Stomach (tissue), 9 donors: Measurements from ENCODE around the gene RPS6KA4. TPM values are rescaled to one million over a fixed set of nuclear protein-coding genes. Genes with fewer than 3 reads are reported as not detected.

Source experiments
- DNase-seq, 2 donors: peaks; one replicate each; pipeline versions ENCODE4 v3.0.0 to v3.0.0-alpha.2; 2013 to 2019
- H3K27ac ChIP-seq, 5 donors: fragments of 200-600 bp in 4 of 5; sonication (generic) in 4 of 5; one replicate each; pipeline ENCODE4 v1.5.1; 2013 to 2019; ENCODE audit warnings: mild to moderate bottlenecking in 1 of 5, moderate library complexity in 1 of 5
- H3K27me3 ChIP-seq, 3 donors: fragments of 200-600 bp; sonication (generic); one replicate each; pipeline ENCODE4 v1.5.1; 2017 to 2019; ENCODE audit warnings: mixed run types in 1 of 3
- H3K36me3 ChIP-seq, 4 donors: fragments of 200-600 bp; sonication (generic); 1 replicate in 3 of 4; 2 replicates in 1 of 4; pipeline ENCODE4 v1.5.1; 2016 to 2019
- H3K4me1 ChIP-seq, 4 donors: fragments of 200-600 bp; sonication (generic); one replicate each; pipeline ENCODE4 v1.5.1; 2016 to 2019
- H3K4me3 ChIP-seq, 4 donors: fragments of 200-600 bp; sonication (generic) in 3 of 4; one replicate each; pipeline ENCODE4 v1.5.1; 2016 to 2019; ENCODE audit warnings: mild to moderate bottlenecking in 1 of 4
- H3K9me3 ChIP-seq, 4 donors: fragments of 200-600 bp; sonication (generic); one replicate each; pipeline ENCODE4 v1.5.1; 2016 to 2019
- EP300 ChIP-seq: sonication (generic); formaldehyde crosslinking; IDR thresholded peaks from one replicate; pipeline ENCODE4 v1.6.1; 2017; ENCODE audit warnings: antibody characterized with exemption
- POLR2A ChIP-seq, 4 donors: fragments of 450-650 bp; IDR thresholded peaks; one replicate each; pipeline ENCODE4 v1.6.1; 2016; ENCODE audit warnings: antibody characterized with exemption in 4 of 4, control low read depth in 2 of 4, mild to moderate bottlenecking in 1 of 4, moderate library complexity in 1 of 4
- POLR2AphosphoS5 ChIP-seq, 3 donors: sonication (generic); formaldehyde crosslinking; IDR thresholded peaks; one replicate each; pipeline ENCODE4 v1.6.1; 2016; ENCODE audit warnings: antibody characterized with exemption in 3 of 3
- WGBS, 5 donors: extraction: QIAGEN DNeasy Blood & Tissue Kit in 3 of 5; methylation state at CpG; one replicate each; pipeline versions ENCODE4 v1.1.5 to v1.1.7; 2013 to 2018; 5-methylcytosine and 5-hydroxymethylcytosine counted together
- intact Hi-C: fragments of 100-400 bp; cut with DNase I; formaldehyde crosslinking; loops from one replicate; pipeline ENCODE4 v1.15.1; 2023; ENCODE audit warnings: low total_unique reads
- polyA plus RNA-seq, 3 donors: library from polyadenylated mRNA; stranded (reverse); fragments of 200-250 nt; gene quantifications; one replicate each; pipeline ENCODE4 v1.2.3, GENCODE V29; 2013
- total RNA-seq, 5 donors: library from RNA; depleted of rRNA; stranded (reverse); fragments of >200 nt; gene quantifications; one replicate each; pipeline versions ENCODE4 v1.1.0 to v1.2.3, GENCODE V29; 2014 to 2016
- TF ChIP-seq, protein P1 (sequence below), 7 experiments: fragments of 450-650 bp in 4 of 7; fragments of 200-600 bp in 3 of 7; sonication (generic) in 3 of 7; IDR thresholded peaks; one replicate each; pipeline ENCODE4 v1.5.1; 2016 to 2019; ENCODE audit warnings: antibody characterized with exemption in 7 of 7, control low read depth in 2 of 7, mild to moderate bottlenecking in 1 of 7
- donor health status: healthy with polysubstance abuse.
- donor health status: Bipolar disorder and iron deficiency.
- donor health status: healthy.

RPS6KA4 gene
- total and polyA plus RNA-seq, 8 donors, result 15.4 to 103 (median 29.6) TPM

DNA sequence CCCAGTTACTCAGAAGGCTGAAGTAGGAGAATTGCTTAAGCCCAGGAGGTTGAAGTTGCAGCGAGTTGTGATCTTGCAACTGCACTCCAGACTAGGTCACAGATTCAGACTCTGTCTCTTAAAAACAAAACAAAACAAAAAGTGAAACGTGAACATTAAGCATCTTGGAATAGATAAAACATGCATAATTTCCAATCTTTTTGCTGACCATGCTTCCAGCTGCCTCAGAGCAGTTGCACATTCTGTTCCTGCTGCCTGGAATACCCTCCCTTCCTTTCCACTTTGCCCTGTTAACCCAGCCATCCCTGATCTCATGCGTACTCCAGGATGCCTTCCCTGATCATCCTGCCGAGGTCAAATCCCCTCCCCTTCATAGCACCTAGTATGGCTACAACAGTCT, 19.7 kb upstream of the RPS6KA4 start:
- TF ChIP-seq POLR2AphosphoS5 (IDR thresholded peaks at IDR 0.05) (no peak), POLR2A (IDR thresholded peaks at IDR 0.05) (no peak), EP300 (no peak)
- TF ChIP-seq, protein P1, sequence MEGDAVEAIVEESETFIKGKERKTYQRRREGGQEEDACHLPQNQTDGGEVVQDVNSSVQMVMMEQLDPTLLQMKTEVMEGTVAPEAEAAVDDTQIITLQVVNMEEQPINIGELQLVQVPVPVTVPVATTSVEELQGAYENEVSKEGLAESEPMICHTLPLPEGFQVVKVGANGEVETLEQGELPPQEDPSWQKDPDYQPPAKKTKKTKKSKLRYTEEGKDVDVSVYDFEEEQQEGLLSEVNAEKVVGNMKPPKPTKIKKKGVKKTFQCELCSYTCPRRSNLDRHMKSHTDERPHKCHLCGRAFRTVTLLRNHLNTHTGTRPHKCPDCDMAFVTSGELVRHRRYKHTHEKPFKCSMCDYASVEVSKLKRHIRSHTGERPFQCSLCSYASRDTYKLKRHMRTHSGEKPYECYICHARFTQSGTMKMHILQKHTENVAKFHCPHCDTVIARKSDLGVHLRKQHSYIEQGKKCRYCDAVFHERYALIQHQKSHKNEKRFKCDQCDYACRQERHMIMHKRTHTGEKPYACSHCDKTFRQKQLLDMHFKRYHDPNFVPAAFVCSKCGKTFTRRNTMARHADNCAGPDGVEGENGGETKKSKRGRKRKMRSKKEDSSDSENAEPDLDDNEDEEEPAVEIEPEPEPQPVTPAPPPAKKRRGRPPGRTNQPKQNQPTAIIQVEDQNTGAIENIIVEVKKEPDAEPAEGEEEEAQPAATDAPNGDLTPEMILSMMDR (IDR thresholded peaks at IDR 0.05), result no peak
- peak overlapping the region in 3 of 5 donors; percentile 18 to 82 (median 65) for H3K27ac ChIP-seq
- H3K36me3 ChIP-seq, result peaks cover 0 to 6% (median 0%) of the 10 kb centered on the region in 4 donors
- H3K4me1 ChIP-seq, result peaks cover 13 to 55% (median 31%) of the 10 kb centered on the region in 4 donors
- no peak for DNase-seq
- intact Hi-C loops, result no loop called here
- no peaks in the 10 kb centered on the region for H3K9me3 ChIP-seq
- H3K27me3 ChIP-seq, result no peaks in the 10 kb centered on the region
- H3K4me3 ChIP-seq, result peak overlapping the region in 2 of 4 donors; percentile 43 to 47
- 57 to 71% (median 63%) methylated on average over 4 of the region's 4 CpGs for WGBS, 5 donors

DNA sequence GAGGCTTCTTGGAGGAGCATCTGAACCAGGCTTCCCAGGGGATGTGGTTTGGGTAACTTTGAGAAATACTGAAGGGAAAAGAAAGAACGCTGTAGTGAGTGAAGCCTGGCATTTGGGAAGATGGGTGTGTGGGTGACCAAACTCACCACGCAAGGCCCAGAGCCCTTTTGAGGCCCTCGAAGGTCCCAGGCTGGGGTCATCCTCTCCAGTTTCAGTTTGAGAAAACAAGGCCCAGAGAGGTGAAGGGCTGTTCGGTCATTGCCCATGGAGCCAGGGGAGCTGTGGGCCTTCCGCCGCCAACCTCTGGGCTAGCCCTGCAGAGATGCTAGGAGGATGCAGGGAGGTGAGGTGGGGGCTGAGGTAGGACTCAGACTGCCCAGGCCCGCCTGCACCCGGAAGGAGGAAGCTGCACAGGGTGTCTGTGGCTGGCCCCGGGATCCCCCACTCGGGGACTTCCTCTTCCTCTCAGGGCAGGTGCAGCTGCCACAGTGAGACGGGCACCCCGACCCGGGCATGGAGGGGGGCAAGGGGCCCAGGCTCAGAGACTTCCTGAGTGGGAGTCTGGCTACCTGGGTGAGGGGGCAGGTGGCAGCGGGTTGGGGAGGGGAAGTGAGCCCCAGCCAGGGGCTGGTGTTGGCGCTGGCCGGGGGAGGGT, 19.1 kb upstream of the RPS6KA4 start, which contains the start of gene CCDC88B:
Gene CCDC88B, plus strand, starts transcription at position 451 of the 655 bp plus-strand sequence. Its CDS starts 63 bp downstream, at position 514.
- Histone ChIP-seq H3K27ac (peak within 1 kb of the TSS; percentile 18 to 82 (median 47)), H3K4me1 (peaks cover 13 to 49% (median 31%) of the 10 kb centered on the region in 4 donors), H3K4me3 (peak within 1 kb of the TSS; percentile 26 to 47 (median 39)), H3K36me3 (peaks cover 0 to 12% (median 0%) of the 10 kb centered on the region in 4 donors), H3K9me3 (no peaks in the 10 kb centered on the region), H3K27me3 (no peaks in the 10 kb centered on the region)
- intact Hi-C loops, result no loop called here
- TF ChIP-seq EP300 (no peak), POLR2AphosphoS5 (IDR thresholded peaks at IDR 0.05) (no peak), POLR2A (IDR thresholded peaks at IDR 0.05) (no peak)
- TF ChIP-seq, protein P1 (IDR thresholded peaks at IDR 0.05), result no peak
- WGBS, 5 donors, result 63 to 75% (median 69%) methylated on average over 15 to 16 of the region's 16 CpGs
- peak; percentile 66 to 74 for DNase-seq

DNA sequence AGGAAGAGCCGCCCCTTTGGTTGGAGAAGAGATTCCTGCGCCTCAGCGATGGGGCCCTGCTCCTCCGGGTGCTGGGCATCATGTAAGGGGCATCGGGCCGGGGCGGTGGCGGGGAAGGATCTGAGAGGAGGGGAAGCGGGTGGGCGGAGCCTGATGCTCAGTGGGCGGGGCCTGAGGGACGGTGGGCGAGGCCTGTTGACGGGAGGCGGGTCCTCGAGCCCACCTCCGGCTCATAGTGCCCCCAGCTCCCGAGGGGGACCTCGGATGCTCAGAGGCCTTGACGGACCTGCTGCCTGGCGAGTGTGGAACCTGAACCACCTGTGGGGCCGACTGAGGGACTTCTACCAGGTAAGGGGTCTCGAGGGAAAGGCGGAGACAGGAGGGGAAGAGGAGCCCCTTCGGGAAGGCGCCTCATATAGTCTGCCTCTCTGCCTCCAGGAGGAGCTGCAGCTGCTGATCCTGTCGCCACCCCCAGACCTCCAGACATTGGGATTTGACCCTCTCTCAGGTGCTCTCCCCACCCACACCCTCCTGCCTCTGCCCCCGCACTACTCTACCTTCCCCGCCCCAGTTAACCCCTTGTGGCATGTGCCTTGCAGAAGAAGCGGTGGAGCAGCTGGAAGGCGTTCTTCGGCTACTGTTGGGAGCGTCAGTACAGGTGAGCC, 18.2 kb upstream of the RPS6KA4 start:
- intact Hi-C loops, result no loop called here
- 32 to 48% (median 40%) methylated on average over 20 to 33 of the region's 33 CpGs for WGBS, 5 donors
- Histone ChIP-seq H3K4me1 (peaks cover 13 to 41% (median 31%) of the 10 kb centered on the region in 4 donors), H3K4me3 (peak overlapping the region; percentile 26 to 47 (median 39)), H3K27ac (peak overlapping the region in 3 of 5 donors; percentile 18 to 82 (median 65)), H3K36me3 (peaks cover 0 to 14% (median 0%) of the 10 kb centered on the region in 4 donors), H3K27me3 (no peaks in the 10 kb centered on the region), H3K9me3 (no peaks in the 10 kb centered on the region)
- peak; percentile 61 to 67 for DNase-seq
- TF ChIP-seq, protein P1 (IDR thresholded peaks at IDR 0.05), result no peak
- TF ChIP-seq POLR2AphosphoS5 (IDR thresholded peaks at IDR 0.05) (no peak), EP300 (no peak), POLR2A (IDR thresholded peaks at IDR 0.05) (no peak)

DNA sequence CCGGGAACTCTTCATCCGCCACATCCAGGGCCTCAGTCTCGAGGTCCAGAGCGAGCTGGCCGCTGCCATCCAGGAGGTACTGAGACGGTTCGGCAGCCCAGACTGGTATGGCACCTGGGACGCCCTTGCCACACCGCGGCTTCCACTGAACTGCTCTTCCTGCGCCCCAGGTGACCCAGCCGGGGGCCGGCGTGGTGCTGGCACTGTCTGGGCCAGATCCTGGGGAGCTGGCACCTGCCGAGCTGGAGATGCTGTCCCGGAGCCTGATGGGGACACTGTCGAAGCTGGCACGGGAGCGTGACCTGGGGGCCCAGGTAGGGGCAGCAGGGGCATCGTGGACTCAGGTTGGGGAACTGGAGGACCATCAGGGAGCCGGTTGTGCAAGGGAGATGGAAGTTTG, 17.5 kb upstream of the RPS6KA4 start:
- Histone ChIP-seq H3K27me3 (no peaks in the 10 kb centered on the region), H3K27ac (peak overlapping the region in 2 of 5 donors; percentile 75 to 80), H3K4me1 (peaks cover 13 to 41% (median 31%) of the 10 kb centered on the region in 4 donors), H3K36me3 (peaks cover 0 to 14% (median 0%) of the 10 kb centered on the region in 4 donors), H3K9me3 (no peaks in the 10 kb centered on the region), H3K4me3 (peak overlapping the region in 2 of 4 donors; percentile 43 to 47)
- intact Hi-C loops, result no loop called here
- WGBS, 5 donors, result 75 to 85% (median 79%) methylated on average over 4 to 21 of the region's 21 CpGs
- no peak for TF ChIP-seq EP300
- DNase-seq, result no peak
